Effector memory CD8-positive, alpha-beta T cell (primary cell): Measurements from ENCODE around the gene RAB26.
"Not testable (repeated sequence)": the region's sequence is repeated elsewhere in the genome, so short reads cannot be mapped to it uniquely, and the experiment has no call there.

Experiments
- ATAC-seq: fragments of 150-1000 bp; cut with Tn5 transposase; replicated peaks from 2 replicates; pipeline ENCODE4 v1.10.0; 2021; ENCODE audit warnings: mild to moderate bottlenecking, moderate library complexity
- DNase-seq, 3 experiments: peaks; one replicate each; pipeline ENCODE4 v3.0.0; 2021
- H3K27ac Mint-ChIP-seq, 2 donors: one replicate each; pipeline ENCODE4 v1.8.0; 2022; ENCODE audit warnings: mild to moderate bottlenecking in 2 of 2, mixed read lengths in 2 of 2, moderate library complexity in 2 of 2
- H3K27me3 Mint-ChIP-seq, 2 donors: one replicate each; pipeline ENCODE4 v1.8.0; 2022; ENCODE audit warnings: mixed read lengths in 2 of 2
- H3K36me3 Mint-ChIP-seq: one replicate; pipeline ENCODE4 v1.8.0; 2022; ENCODE audit warnings: mild to moderate bottlenecking, moderate library complexity, mixed read lengths; ENCODE audit not compliant: insufficient read depth
- H3K4me1 Mint-ChIP-seq, 2 donors: one replicate each; pipeline ENCODE4 v1.8.0; 2022; ENCODE audit warnings: low read depth in 2 of 2, mixed read lengths in 2 of 2
- H3K4me3 Mint-ChIP-seq, 2 donors: one replicate each; pipeline ENCODE4 v1.8.0; 2022; ENCODE audit warnings: mild to moderate bottlenecking in 2 of 2, mixed read lengths in 2 of 2, moderate library complexity in 2 of 2
- H3K9me3 Mint-ChIP-seq, 2 donors: one replicate each; pipeline ENCODE4 v1.8.0; 2022; ENCODE audit warnings: mixed read lengths in 2 of 2

Gene RAB26

GRCh38 chr16:2111009-2111353 is 37.4 kb upstream of the RAB26 start:
- H3K9me3 Mint-ChIP-seq, H3K4me3 Mint-ChIP-seq, ATAC-seq, H3K36me3 Mint-ChIP-seq, H3K4me1 Mint-ChIP-seq, H3K27me3 Mint-ChIP-seq, H3K27ac Mint-ChIP-seq, DNase-seq: not testable (repeated sequence)

GRCh38 chr16:2111412-2112335 is 36.8 kb upstream of the RAB26 start:
- not testable (repeated sequence) for H3K9me3 Mint-ChIP-seq, DNase-seq, H3K27me3 Mint-ChIP-seq, H3K27ac Mint-ChIP-seq, H3K36me3 Mint-ChIP-seq, H3K4me1 Mint-ChIP-seq, ATAC-seq, H3K4me3 Mint-ChIP-seq

GRCh38 chr16:2112539-2113106 is 35.8 kb upstream of the RAB26 start:
- H3K36me3 Mint-ChIP-seq, DNase-seq, H3K9me3 Mint-ChIP-seq, H3K27me3 Mint-ChIP-seq, ATAC-seq, H3K27ac Mint-ChIP-seq, H3K4me1 Mint-ChIP-seq, H3K4me3 Mint-ChIP-seq: not testable (repeated sequence)

DNA sequence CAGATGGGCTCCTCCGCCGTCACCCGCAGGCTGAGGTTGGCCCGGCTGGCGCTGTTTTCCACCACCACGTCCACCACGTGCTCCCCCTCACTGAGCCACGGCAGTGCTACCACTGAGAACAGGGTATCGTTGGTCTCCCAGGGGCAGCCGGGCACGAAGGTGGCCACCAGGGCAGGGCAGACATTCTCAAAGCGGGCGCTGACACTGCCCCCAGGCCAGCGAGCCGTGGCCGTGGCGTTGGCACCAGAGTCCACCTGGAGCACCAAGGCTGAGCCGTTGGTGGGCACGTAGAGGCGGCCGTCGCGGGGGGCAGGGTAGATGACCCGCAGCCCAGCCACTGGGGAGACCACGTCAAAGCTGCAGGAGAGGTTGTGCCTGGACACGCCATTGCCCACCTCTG is 34.2 kb upstream of the RAB26 start:
- H3K36me3 Mint-ChIP-seq = not testable (repeated sequence)

DNA sequence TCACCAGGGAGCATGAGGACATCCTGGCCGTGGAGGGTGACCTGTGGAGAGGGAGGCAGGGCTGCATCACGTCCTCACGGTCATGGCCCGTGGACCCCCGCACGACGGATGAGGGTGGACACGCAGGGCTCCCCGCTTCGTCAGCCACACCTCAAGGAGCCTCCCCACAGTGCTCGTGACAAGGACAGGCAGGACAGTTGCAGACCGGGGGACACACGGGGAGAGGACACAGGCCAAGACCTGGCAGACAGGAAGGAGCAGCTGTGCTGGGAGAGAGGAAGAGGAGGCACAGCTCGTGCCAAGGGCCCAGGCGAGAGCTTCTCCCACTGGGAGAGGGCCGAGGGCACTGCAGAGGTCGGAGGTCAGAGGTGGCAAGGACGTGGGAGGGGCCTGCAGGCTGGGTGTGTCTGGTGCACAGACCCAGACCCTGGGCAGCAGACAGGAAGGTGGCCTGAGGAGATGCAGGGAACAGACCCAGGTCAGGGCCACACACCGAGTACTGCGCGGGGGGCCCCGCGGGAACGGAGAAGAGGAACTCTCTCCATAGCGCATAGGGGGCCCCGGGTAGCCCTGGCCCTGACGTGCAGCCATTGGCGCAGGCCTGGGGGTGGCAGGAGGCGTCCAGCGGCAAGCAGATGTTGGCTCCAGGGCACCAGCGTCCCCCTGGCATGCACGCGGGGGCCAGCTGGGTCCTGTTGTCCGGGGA is 33.4 kb upstream of the RAB26 start:
- not testable (repeated sequence) for H3K27me3 Mint-ChIP-seq, H3K36me3 Mint-ChIP-seq, DNase-seq, ATAC-seq, H3K9me3 Mint-ChIP-seq, H3K4me1 Mint-ChIP-seq, H3K27ac Mint-ChIP-seq, H3K4me3 Mint-ChIP-seq

More for the DNA sequence above, 34.2 kb upstream of the RAB26 start:
- not testable (repeated sequence) for H3K9me3 Mint-ChIP-seq, DNase-seq, H3K4me3 Mint-ChIP-seq, H3K4me1 Mint-ChIP-seq, H3K27me3 Mint-ChIP-seq, ATAC-seq, H3K27ac Mint-ChIP-seq

DNA sequence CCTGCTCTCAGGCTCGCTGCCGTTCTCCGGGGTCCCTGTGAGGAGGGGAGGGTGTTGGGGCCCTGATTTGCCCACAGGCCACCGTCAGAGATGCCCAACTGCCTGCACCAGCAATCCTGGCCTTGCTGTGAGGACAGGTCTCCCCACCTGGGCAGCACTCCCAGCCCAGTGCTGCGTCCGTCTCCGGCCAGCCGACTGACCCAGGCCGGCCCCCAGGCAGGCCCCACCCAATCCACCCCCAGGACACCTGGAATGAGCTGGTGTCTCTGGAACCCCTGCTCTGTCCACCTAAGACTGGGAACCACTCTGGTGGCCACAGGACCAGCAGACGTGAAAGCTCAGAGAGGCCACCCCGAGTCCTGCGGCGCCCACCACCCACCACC is 32.8 kb upstream of the RAB26 start:
- ATAC-seq = no peak
- no peak for DNase-seq
- Mint-ChIP-seq H3K27ac (no peak overlapping the region), H3K36me3 (peaks cover 6% of the 10 kb centered on the region), H3K4me1 (peaks cover 0 to 5% of the 10 kb centered on the region in 2 donors), H3K27me3 (no peaks in the 10 kb centered on the region), H3K9me3 (no peaks in the 10 kb centered on the region), H3K4me3 (no peak overlapping the region)

DNA sequence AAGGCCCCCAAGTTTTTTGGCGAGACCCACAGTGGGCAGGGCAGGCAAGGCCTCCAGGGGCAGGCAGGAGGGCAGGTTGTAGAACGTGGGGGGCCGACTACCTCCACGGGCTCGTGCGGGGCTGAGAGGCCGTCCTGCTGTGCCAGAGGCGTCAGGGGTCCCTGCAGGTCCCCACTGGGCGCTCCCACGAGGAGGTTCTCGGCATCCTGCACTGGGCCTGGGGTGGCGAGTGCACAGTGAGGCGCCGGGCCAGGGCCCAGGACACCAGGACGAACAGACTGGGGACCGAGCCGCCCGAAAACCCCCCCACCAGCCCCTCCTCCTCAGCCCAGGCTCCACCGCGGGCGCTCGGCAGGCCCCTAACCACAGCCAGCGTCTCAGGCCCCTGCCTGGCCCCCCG is 32.0 kb upstream of the RAB26 start:
- not testable (repeated sequence) for H3K27me3 Mint-ChIP-seq, H3K9me3 Mint-ChIP-seq, ATAC-seq, H3K4me3 Mint-ChIP-seq, H3K27ac Mint-ChIP-seq, H3K4me1 Mint-ChIP-seq, DNase-seq, H3K36me3 Mint-ChIP-seq

- not testable (repeated sequence) for H3K27me3 Mint-ChIP-seq, H3K4me1 Mint-ChIP-seq, H3K4me3 Mint-ChIP-seq, DNase-seq, H3K36me3 Mint-ChIP-seq, ATAC-seq, H3K9me3 Mint-ChIP-seq, H3K27ac Mint-ChIP-seq
These were observed 31.1 kb upstream of the RAB26 start for GRCh38 chr16:2117341-2117740.

- not testable (repeated sequence) for H3K4me3 Mint-ChIP-seq
These were observed 30.3 kb upstream of the RAB26 start for GRCh38 chr16:2117960-2118722.

GRCh38 chr16:2121325-2121724 is 27.1 kb upstream of the RAB26 start:
- not testable (repeated sequence) for H3K36me3 Mint-ChIP-seq, H3K27me3 Mint-ChIP-seq, H3K4me1 Mint-ChIP-seq, H3K9me3 Mint-ChIP-seq, H3K27ac Mint-ChIP-seq, H3K4me3 Mint-ChIP-seq, DNase-seq
- peak; percentile 53 for ATAC-seq

More at GRCh38 chr16:2117960-2118722, 30.3 kb upstream of the RAB26 start:
- ATAC-seq, DNase-seq, H3K36me3 Mint-ChIP-seq, H3K27ac Mint-ChIP-seq, H3K4me1 Mint-ChIP-seq, H3K9me3 Mint-ChIP-seq, H3K27me3 Mint-ChIP-seq: not testable (repeated sequence)

DNA sequence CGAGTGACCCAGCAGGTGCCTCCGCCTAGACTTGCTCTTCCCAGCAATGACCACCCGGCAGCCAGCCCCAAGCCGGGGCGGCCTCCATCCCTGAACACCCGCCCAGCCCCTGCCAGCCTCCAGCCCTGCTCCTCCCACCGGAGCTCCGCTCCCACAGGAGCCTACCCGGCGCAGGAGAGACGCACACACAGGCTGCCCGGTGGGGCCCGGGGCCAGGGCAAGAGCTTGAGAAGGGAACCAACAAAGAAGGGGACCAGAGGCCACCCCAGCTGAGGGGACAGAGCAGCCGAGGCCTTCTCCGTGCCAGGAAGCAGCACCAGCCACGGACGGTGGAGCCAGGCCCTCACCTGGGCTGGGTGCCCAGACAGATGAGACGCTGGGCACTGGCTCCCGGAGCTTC is 26.6 kb upstream of the RAB26 start:
- ATAC-seq = no peak
- Mint-ChIP-seq H3K4me3 (no peak overlapping the region), H3K9me3 (no peaks in the 10 kb centered on the region), H3K27me3 (no peaks in the 10 kb centered on the region), H3K36me3 (peaks cover 6% of the 10 kb centered on the region), H3K27ac (no peak overlapping the region), H3K4me1 (peaks cover 7 to 8% of the 10 kb centered on the region in 2 donors)
- no peak for DNase-seq

DNA sequence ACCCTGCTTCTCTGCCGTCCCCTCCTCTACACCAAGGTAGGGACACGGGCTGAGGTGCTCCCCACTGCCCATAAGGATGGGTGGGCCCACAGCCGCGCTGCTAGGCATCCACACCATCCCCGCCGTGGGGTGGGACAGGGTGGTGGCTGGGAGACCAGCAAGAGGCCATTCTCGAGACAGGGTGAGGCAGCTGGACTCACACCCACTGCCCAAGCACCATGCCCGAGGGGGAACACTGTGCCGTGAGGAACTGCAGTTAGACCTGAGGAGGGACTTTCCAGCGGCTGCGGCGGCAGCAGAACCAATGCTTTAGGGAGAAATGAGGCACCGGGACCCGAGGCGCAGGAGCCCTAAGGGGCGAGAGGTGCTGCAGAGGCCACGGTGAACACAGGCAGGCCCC is 26.0 kb upstream of the RAB26 start:
- Mint-ChIP-seq H3K4me1 (peaks cover 7 to 10% of the 10 kb centered on the region in 2 donors), H3K27me3 (no peaks in the 10 kb centered on the region), H3K9me3 (no peaks in the 10 kb centered on the region), H3K36me3 (peaks cover 11% of the 10 kb centered on the region), H3K27ac (no peak overlapping the region), H3K4me3 (no peak overlapping the region)
- no peak for ATAC-seq
- no peak for DNase-seq

DNA sequence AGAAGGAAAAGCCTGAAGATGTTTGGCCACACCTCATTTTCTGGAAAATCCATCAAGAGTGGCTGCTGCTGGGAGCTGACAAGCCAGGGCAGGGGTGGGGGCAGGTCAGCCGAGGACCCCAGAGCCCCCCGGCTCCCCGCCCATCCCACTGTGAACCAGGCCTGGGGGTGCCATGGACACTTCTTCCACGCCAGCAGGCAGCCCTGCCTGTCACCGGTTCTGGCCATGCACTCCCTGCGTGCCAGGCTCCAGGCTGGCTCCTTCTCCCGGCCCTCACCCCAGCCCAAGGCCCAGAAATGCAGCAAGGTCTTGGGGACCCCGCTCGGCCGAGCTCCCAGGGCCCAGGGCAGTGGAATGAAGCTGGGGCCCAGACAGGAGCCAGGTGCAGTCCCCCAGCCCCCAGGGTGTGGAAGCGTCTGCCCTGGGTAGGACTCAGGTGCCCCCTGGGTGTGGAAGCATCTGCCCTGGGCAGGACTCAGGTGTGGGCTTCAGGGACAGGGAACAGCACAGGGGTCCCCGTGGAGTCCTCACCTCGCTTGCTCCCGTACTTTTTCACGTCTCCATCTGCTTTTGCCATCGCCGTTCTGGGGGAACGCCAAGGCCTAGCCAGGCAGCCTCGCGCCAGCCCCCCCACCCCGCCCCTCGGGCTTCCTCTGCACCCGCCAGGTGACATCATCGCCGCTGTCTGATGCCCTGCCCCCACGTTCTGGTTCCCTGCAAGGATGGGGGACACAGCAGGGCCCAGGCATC is 25.3 kb upstream of the RAB26 start:
- H3K27me3 Mint-ChIP-seq, H3K27ac Mint-ChIP-seq, H3K9me3 Mint-ChIP-seq, ATAC-seq, H3K4me3 Mint-ChIP-seq, DNase-seq: not testable (repeated sequence)
- H3K36me3 Mint-ChIP-seq = peaks cover 11% of the 10 kb centered on the region
- peaks cover 7 to 10% of the 10 kb centered on the region in 2 donors for H3K4me1 Mint-ChIP-seq
